Stimulated activated CD8-positive, alpha-beta memory T cell treated with anti-CD3 and anti-CD28 coated beads, Interleukin-15, amount 100 ng/mL, for 24 hours (primary cell): ENCODE data around the gene WDFY2.
A peak's percentile ranks its signal among the peaks of the same experiment; 100 is the strongest.
"Not testable (repeated sequence)": the region's sequence is repeated elsewhere in the genome, so short reads cannot be mapped to it uniquely, and the experiment has no call there.

Experiments
- DNase-seq: peaks from one replicate; pipeline ENCODE4 v3.0.0-alpha.2; 2020; ENCODE audit warnings: low read depth

Gene WDFY2

GRCh38 chr13:51564671-51565070, 19.6 kb upstream of the WDFY2 start:
- no peak for DNase-seq

- not testable (repeated sequence) for DNase-seq
These were observed 15.3 kb upstream of the WDFY2 start for GRCh38 chr13:51569001-51569400.

GRCh38 chr13:51576754-51577153, 7.5 kb upstream of the WDFY2 start:
- no peak for DNase-seq

GRCh38 chr13:51577690-51578089, 6.6 kb upstream of the WDFY2 start:
- no peak for DNase-seq

DNA sequence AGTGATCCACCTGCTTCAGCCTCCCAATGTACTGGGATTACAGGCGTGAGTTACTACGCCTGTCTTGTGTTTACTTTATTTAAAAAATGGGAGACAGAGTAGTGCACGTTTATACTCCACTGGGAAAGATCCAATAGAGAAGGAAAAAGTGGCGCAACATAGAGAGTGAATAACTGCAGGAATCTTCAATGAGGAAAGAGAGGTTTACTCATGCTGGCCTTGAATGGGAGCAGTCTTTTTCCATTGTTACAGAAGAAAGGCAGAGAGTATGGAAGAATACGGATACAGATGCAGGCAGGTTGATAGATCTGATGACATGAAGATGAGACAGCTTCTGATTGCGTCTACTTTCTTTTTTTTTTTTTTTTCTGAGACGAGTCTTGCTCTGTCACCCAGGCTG, 4.6 kb upstream of the WDFY2 start:
- no peak for DNase-seq

DNA sequence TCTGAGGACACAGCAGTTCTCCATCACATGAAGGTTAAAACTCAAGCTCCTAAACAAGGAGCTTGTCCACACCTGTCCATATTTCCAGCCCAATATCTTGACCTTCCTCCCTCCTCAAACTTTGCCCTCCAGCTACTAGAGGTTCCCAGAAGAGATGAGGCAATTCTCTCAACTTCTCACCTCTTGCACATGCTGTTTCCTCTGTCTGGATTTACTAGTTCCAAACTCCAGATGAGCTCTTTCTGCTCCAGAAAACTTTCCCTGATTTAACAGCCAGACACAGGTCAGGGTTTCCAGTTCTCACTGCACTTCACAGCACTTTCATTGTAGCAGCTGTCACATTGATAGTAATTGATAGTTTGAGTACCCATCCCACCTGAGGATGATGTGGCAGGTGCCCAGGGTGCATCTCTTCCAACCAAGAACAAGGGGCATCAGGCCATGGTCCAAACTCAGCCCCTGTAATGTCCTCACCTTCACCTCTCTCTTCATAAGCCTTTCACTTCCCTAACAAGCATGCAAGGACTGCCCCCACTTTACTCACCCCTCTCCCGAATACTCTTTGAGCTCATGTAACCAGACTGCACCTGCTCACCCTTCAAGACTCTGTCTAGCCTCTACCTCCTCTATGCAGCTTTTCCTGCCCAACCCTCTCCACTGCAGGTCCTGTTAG, 3.0 kb upstream of the WDFY2 start:
- no peak for DNase-seq

- DNase-seq, result no peak
These were observed 790 bp upstream of the WDFY2 start for GRCh38 chr13:51583469-51583874.

DNA sequence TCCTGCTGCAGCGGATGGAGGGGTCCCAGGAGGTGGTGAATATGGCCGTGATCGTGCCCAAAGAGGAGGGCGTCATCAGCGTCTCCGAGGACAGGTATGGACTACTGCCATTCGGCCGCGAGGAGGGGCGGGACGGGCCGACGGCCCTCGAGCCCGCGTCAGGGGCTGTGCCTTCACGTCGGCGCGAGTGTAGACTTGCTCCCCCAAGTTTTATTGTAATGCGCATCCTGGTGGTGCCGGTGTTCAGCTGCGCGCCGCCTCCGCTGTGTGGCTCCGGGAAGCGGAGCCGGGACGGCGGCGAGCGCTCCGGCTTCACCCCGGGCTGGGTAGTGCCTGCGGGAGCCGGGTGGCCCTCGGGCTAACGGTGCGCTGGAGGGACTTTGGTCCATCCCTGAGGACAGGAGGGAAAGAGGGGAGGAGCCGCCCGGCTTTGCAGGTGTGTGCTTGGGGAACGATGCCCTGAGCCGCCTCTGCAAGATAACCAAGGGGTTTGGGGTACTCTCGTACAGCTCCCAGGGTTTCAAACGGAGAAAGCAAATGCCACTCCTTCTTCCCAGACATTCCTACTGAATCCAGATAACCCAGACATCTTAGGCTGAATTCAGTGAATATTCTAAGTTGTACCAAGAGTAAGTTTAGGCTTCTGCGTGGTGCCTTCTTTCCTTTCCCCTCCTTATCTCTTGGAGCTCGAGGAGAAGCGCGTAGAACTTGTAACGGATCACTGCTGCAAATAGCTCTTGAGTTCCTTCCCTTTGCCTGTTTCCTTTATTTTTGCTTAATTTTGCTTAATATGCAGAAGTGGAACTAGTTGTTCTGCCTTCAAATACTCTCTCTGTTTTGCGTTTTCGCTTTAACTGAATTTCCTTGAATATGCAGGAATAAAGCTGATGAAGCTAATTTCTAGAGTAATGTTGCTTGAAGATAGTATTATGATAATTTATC, 740 bp downstream of the WDFY2 start:
- peak; percentile 25 for DNase-seq

- DNase-seq, result no peak
These were observed 1.4 kb downstream of the WDFY2 start for GRCh38 chr13:51585696-51586095.

GRCh38 chr13:51587372-51587771, 3.1 kb downstream of the WDFY2 start:
- no peak for DNase-seq

GRCh38 chr13:51588406-51588949, 4.2 kb downstream of the WDFY2 start:
- no peak for DNase-seq

DNA sequence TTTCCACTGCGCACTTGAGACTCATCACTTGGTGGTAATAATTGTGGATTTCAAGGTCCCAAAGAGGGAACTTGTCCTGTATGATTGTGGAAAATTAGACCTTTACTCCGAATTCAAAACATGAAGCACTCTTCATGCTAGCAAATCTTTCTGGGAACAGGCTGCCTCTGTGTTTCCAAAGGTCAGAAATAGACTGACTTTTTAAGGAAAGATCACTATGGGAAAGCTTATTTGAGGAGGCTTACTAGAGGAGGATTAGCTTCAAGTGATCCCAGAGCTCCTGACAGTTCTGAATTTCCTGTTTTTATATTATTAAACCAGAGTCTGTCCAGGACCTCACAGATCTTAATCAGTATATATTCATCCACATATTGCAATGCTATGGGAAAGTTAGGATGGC, 5.5 kb downstream of the WDFY2 start:
- DNase-seq, result no peak

DNA sequence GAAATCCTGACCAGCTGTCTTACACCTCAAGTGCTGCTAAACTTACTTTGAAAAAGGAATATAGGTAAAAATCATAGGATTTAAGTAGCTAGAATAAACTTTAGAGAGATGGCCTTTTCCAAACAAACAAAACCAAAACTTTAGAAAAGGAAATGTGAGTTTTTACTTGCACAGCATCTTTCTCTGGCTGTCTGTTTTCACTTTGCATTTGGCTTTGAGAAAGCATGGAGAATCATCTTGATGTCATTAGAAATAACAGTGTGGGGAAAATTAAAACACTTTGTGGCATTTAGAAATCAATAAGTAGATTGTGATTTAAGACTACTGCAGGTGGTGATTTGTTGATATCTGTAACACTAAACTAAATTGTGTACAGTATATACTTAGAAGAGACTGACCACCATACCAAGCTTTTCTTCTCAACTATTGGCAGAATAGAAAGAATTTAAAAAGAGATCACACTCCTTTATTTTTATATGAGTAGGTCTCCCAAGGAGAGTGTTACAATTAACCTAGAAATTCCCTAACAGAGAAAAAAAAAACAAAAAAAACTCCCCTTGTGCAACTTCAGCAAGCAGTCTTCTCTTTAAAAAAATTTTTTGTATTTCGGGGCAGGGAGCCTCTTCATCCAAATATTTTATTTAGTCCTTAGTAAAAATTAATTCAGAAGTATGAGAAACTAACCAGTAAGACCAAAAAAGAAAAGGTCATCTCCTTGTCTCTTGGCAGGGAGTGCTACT, 6.1 kb downstream of the WDFY2 start:
- DNase-seq, result no peak

DNA sequence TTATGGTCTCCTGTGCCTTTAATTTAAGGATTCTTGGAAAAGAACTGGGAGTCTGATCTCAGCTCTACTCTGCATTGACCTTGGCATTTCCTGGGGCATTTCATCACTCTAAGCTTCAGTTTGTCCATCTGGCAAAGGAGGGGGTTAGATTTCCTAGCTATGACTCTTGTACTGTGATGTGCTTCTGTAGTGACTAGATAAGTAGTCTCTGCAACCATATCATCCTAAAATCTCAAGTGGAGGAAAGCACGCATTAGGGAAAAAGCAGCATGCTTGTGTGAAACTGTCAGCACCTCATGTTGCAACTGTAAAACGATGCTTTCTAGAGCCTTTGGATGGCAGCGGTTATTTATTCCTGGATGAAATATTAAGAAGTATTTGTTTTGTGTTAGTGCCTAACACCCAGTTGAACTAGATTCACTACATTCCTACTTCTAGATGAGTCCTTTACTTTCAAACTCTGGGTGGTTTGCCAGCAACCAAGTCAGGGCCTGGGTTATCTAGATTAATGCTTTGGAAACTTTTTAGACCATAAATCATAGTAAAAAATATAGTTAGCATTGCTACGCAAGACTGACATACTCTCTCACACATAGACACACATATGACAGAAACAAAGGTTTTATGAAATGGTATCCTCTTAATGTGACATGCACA, 6.8 kb downstream of the WDFY2 start:
- DNase-seq, result no peak

DNA sequence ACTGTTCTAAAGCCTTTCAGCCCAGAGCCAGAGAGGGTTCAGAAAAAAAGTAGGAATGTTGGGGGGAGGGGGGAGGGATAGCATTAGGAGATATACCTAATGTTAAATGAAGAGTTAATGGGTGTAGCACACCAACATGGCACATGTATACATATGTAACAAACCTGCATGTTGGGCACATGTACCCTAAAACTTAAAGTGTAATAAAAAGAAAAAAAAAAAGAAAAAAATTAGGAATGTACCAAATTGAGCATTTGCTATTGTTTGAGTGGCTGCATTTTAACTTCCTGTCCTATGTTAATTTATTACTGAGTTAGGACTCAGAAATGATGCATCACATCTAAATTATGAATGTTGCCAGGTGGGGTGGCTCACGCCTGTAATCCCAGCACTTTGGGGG, 7.7 kb downstream of the WDFY2 start:
- DNase-seq, result not testable (repeated sequence)

DNA sequence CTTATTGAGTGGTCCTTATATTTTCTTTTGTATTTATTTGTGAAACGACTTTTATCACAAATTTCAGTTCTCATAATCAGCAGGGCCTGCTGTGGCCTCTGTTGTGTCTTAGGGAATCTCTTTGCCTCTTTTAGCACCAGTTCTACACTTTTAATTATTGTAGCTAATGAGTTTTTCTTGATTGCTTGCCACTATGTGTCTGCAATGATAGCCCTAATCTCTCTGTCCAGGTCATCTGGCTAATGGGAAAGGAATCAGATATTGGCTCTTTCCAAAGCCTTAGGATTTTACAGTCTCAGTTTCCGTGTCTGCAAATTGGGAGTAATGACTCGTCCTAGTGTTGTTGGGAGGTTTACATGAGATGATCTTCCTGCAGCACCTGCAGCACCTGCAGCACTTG, 10.2 kb downstream of the WDFY2 start:
- DNase-seq, result no peak

- no peak for DNase-seq
These were observed 11.2 kb downstream of the WDFY2 start for GRCh38 chr13:51595416-51595815.

DNA sequence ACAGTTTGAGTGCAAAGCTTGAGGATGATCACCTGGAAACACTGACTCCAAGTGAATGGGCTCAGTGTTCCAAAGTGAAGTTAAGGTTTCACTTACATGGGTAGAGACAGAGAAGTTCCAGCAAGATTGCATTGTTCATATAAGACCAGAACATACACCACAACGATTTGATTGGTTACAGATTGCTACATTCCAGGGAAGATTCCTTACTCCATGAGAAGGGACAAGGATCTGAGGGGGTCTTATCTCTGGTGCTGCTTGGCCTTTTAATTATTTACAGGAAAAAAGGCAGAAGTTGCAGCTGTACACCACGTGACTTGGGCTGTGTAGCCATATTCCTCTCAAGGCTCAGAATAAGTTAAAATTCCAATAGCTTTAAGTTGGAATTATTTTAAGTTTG, 12.3 kb downstream of the WDFY2 start:
- DNase-seq, result no peak

DNA sequence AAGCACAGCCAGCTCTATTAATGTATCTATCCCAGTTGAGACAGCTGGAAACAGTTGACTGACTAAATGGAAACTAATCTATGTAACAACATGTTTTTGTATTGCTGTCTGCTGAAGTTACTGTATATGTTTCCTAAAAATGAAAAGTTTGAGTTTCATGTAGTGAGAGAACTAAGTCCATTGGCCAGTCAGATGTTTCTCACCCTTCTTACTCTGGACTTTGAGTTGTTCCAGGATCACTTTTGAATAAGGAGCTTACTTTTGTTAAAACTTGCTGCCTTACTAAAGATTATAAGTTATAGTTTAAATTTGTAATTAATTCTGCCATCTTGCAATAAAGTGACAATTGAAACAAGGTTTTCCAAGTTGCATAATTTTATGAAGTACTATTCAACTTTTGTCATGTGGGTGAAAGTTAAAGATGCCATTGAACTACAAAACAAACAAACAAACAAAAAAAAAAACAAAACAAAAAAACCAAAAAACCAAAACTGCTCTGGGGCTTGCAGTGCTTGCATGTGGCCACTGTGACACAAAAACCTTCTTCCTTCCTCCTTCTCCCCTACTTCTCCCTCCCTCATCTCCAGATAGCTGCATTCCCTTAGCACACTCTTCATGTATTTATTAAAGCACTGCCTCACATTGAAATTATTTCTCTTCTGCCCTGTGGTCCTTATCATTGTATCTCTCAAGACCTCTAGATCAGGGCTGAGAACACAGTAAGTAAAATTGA, 15.3 kb downstream of the WDFY2 start:
- DNase-seq, result no peak

DNA sequence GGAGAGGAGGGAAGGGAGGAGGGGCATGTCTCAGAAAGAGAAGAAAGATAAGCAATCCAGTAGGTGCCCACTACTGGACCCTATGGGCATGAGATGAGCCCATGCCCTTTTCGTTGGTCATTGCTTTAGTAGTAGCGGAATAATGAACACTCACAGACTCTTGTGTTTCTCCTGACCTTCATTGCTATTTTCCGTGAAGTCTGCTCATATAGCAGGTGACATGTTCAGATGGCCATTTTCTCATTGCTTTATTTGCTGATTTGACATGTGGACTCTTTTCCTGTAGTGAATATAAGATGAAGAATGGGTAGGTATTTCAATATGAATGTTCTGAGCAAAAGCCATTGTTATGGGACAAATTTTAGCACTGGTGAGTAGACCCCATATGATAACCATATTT, 16.4 kb downstream of the WDFY2 start:
- DNase-seq, result no peak
